ENCODE results near the gene TSPAN4. TPM values are rescaled to one million over a fixed set of nuclear protein-coding genes. Genes with fewer than 3 reads are reported as not detected.

TSPAN4 gene
- total and polyA plus RNA-seq, 10 of the 15 experiments (the other 5 are each of a cell fraction or from before 2014, with no cell fraction given), result 0.37 to 14.0 (median 8.5) TPM; not detected in 1

DNA sequence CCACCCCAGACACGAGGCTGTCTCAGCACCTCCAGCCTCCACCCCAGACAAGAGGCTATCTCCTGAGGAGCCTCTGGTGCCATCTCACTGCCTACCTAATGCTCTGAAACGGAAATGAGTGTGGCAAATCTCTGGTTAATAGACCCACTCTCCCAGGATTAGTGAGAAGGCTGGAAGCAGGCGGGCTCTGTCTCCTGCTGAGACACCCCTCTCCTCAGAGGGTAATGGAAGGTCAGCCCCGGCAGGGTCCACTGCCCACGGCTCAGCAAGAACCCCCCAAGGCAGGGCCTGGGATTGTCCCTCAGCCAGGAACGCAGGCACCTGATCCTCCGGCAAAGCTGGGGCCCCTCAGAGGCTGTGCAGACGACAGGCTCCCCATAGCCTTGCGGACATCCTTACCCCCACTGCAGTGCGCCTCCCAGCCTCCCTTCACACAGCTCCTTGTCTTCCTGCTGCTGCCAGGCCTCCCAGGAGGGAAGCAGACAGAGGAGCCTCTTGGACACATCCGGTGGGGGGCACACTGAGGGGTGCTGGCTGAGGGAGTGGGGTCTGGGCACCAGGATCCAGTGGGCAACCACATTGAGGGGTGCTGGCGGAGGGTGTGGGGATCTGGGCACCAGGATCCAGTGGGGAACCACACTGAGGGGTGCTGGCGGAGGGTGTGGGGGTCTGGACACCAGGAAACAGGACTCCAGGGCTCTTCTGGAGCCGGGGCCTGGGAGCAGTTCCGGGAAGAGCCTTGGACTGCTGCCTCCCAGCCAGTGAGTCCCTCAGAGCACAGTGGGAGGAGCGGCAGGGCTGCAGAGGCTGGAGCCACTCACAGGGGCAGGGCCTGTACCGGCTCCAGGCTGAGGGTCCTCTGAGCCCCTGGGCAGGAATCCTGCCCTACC, 54.8 kb downstream of the TSPAN4 start (continued):
- TF ChIP-seq, protein P1, sequence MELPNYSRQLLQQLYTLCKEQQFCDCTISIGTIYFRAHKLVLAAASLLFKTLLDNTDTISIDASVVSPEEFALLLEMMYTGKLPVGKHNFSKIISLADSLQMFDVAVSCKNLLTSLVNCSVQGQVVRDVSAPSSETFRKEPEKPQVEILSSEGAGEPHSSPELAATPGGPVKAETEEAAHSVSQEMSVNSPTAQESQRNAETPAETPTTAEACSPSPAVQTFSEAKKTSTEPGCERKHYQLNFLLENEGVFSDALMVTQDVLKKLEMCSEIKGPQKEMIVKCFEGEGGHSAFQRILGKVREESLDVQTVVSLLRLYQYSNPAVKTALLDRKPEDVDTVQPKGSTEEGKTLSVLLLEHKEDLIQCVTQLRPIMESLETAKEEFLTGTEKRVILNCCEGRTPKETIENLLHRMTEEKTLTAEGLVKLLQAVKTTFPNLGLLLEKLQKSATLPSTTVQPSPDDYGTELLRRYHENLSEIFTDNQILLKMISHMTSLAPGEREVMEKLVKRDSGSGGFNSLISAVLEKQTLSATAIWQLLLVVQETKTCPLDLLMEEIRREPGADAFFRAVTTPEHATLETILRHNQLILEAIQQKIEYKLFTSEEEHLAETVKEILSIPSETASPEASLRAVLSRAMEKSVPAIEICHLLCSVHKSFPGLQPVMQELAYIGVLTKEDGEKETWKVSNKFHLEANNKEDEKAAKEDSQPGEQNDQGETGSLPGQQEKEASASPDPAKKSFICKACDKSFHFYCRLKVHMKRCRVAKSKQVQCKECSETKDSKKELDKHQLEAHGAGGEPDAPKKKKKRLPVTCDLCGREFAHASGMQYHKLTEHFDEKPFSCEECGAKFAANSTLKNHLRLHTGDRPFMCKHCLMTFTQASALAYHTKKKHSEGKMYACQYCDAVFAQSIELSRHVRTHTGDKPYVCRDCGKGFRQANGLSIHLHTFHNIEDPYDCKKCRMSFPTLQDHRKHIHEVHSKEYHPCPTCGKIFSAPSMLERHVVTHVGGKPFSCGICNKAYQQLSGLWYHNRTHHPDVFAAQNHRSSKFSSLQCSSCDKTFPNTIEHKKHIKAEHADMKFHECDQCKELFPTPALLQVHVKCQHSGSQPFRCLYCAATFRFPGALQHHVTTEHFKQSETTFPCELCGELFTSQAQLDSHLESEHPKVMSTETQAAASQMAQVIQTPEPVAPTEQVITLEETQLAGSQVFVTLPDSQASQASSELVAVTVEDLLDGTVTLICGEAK (IDR thresholded peaks at IDR 0.05; ENCODE audit: borderline replicate concordance), result no peak
- TF ChIP-seq ZNF217 (IDR thresholded peaks at IDR 0.05), result no peak
- no peak for TF ChIP-seq LARP7 (IDR thresholded peaks at IDR 0.05)
- no peak for TF ChIP-seq IKZF1 (conservative IDR thresholded peaks at IDR 0.05)
- no peak for TF ChIP-seq SIX5 (IDR thresholded peaks at IDR 0.05; ENCODE audit: low read depth, low read length, severe bottlenecking)
- no peak for TF ChIP-seq ZNF24 (IDR thresholded peaks at IDR 0.05)
- TF ChIP-seq, protein P2, sequence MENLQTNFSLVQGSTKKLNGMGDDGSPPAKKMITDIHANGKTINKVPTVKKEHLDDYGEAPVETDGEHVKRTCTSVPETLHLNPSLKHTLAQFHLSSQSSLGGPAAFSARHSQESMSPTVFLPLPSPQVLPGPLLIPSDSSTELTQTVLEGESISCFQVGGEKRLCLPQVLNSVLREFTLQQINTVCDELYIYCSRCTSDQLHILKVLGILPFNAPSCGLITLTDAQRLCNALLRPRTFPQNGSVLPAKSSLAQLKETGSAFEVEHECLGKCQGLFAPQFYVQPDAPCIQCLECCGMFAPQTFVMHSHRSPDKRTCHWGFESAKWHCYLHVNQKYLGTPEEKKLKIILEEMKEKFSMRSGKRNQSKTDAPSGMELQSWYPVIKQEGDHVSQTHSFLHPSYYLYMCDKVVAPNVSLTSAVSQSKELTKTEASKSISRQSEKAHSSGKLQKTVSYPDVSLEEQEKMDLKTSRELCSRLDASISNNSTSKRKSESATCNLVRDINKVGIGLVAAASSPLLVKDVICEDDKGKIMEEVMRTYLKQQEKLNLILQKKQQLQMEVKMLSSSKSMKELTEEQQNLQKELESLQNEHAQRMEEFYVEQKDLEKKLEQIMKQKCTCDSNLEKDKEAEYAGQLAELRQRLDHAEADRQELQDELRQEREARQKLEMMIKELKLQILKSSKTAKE (IDR thresholded peaks at IDR 0.05; ENCODE audit: low read depth, poor library complexity, severe bottlenecking), result no peak
- TF ChIP-seq RCOR1 (conservative IDR thresholded peaks at IDR 0.05; ENCODE audit: low read depth, low read length), result no peak
